ENCODE results near the gene DNMT3A.
"Not testable (repeated sequence)": the region's sequence is repeated elsewhere in the genome, so short reads cannot be mapped to it uniquely, and the experiment has no call there.

Gene DNMT3A

GRCh38 chr2:25234738-25235137, 107.0 kb downstream of the DNMT3A start:
- DNase-seq (ENCODE audit: low read depth in 3 of 3): no peak

GRCh38 chr2:25233916-25234605, 107.7 kb downstream of the DNMT3A start:
- no peak for DNase-seq (ENCODE audit: low read depth in 3 of 3)

- no peak for DNase-seq (ENCODE audit: low read depth in 3 of 3)
These were observed 109.4 kb downstream of the DNMT3A start for GRCh38 chr2:25232248-25232825.

- no peak for DNase-seq (ENCODE audit: low read depth in 3 of 3)
These were observed 110.8 kb downstream of the DNMT3A start for GRCh38 chr2:25230948-25231311.

- DNase-seq (ENCODE audit: low read depth in 3 of 3): no peak
These were observed 111.4 kb downstream of the DNMT3A start for GRCh38 chr2:25230198-25230947.

GRCh38 chr2:25229279-25230197, 112.2 kb downstream of the DNMT3A start:
- no peak for DNase-seq (ENCODE audit: low read depth in 3 of 3)

- peak in 1 of 3 experiments; percentile 33 for DNase-seq (ENCODE audit: low read depth in 3 of 3)
These were observed 112.9 kb downstream of the DNMT3A start for GRCh38 chr2:25228848-25229278.

- no peak for DNase-seq (ENCODE audit: low read depth in 3 of 3)
These were observed 114.1 kb downstream of the DNMT3A start for GRCh38 chr2:25227576-25227975.

- no peak for DNase-seq (ENCODE audit: low read depth in 3 of 3)
These were observed 114.9 kb downstream of the DNMT3A start for GRCh38 chr2:25226827-25227226.

- no peak for DNase-seq (ENCODE audit: low read depth in 3 of 3)
These were observed 119.1 kb downstream of the DNMT3A start for GRCh38 chr2:25222477-25223121.

- DNase-seq (ENCODE audit: low read depth in 3 of 3): no peak
These were observed 120.1 kb downstream of the DNMT3A start for GRCh38 chr2:25221579-25221978.

GRCh38 chr2:25220313-25220712, 121.4 kb downstream of the DNMT3A start:
- DNase-seq (ENCODE audit: low read depth in 3 of 3): no peak

- no peak for DNase-seq (ENCODE audit: low read depth in 3 of 3)
These were observed 122.1 kb downstream of the DNMT3A start for GRCh38 chr2:25219621-25220020.

- no peak for DNase-seq (ENCODE audit: low read depth in 3 of 3)
These were observed 123.6 kb downstream of the DNMT3A start for GRCh38 chr2:25218100-25218499.

GRCh38 chr2:25215948-25216679, 125.6 kb downstream of the DNMT3A start:
- DNase-seq (ENCODE audit: low read depth in 3 of 3): peak; percentile 59 to 86 (median 71)

GRCh38 chr2:25215232-25215631, 126.5 kb downstream of the DNMT3A start:
- DNase-seq (ENCODE audit: low read depth in 3 of 3): no peak

GRCh38 chr2:25213229-25213628, 128.5 kb downstream of the DNMT3A start:
- no peak for DNase-seq (ENCODE audit: low read depth in 3 of 3)

- DNase-seq (ENCODE audit: low read depth in 3 of 3): not testable (repeated sequence)
These were observed 130.8 kb downstream of the DNMT3A start for GRCh38 chr2:25210923-25211322.

GRCh38 chr2:25207078-25207545, 134.6 kb downstream of the DNMT3A start:
- no peak for DNase-seq (ENCODE audit: low read depth in 3 of 3)

- DNase-seq (ENCODE audit: low read depth in 3 of 3): no peak
These were observed 137.4 kb downstream of the DNMT3A start for GRCh38 chr2:25204190-25204838.

Data from stimulated activated CD4-positive, alpha-beta T cell treated with anti-CD3 and anti-CD28 coated beads, TNF-alpha, amount 100 ng/mL, for 24 hours (primary cell).